Measurements from ENCODE around the gene LRP1B. TPM values are rescaled to one million over a fixed set of nuclear protein-coding genes. Genes with fewer than 3 reads are reported as not detected.

LRP1B gene
- total RNA-seq, 4 donors from 2014 or later: 0.85 to 3.3 (median 1.1) TPM; not detected in 1

- no peak for TF ChIP-seq POLR2A (IDR thresholded peaks at IDR 0.05)
- TF ChIP-seq, protein P1, sequence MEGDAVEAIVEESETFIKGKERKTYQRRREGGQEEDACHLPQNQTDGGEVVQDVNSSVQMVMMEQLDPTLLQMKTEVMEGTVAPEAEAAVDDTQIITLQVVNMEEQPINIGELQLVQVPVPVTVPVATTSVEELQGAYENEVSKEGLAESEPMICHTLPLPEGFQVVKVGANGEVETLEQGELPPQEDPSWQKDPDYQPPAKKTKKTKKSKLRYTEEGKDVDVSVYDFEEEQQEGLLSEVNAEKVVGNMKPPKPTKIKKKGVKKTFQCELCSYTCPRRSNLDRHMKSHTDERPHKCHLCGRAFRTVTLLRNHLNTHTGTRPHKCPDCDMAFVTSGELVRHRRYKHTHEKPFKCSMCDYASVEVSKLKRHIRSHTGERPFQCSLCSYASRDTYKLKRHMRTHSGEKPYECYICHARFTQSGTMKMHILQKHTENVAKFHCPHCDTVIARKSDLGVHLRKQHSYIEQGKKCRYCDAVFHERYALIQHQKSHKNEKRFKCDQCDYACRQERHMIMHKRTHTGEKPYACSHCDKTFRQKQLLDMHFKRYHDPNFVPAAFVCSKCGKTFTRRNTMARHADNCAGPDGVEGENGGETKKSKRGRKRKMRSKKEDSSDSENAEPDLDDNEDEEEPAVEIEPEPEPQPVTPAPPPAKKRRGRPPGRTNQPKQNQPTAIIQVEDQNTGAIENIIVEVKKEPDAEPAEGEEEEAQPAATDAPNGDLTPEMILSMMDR (IDR thresholded peaks at IDR 0.05): no peak
- DNase-seq: no peak
- H3K9me3 ChIP-seq: no peaks in the 10 kb centered on the region
- H3K27ac ChIP-seq: no peak overlapping the region
- H3K36me3 ChIP-seq: no peaks in the 10 kb centered on the region
- H3K4me1 ChIP-seq: no peaks in the 10 kb centered on the region
- H3K4me3 ChIP-seq: no peak overlapping the region
- H3K27me3 ChIP-seq: no peaks in the 10 kb centered on the region
Observed at GRCh38 chr2:141151611-141152286, 979.1 kb downstream of the LRP1B start.

DNA sequence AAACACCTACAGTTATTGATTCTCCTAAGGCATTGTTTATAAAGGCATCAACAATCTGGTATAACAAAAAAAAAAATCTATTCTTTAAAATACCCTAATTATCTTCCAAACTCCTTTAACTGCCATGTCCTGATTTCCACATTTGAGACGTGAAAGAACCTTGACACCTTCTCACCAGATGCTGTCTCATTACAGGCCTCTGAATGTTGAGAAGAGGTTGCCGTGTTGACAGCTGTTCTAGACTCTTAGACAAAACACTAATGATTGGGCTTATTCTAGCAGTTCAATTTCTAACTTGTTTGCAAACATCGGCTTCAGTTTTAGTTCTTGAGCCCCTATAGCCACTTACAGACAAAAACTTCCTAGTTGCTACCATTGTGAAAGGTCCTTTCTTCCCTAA is 988.8 kb downstream of the LRP1B start:
- no peaks in the 10 kb centered on the region for H3K27me3 ChIP-seq
- no peak for DNase-seq
- no peak overlapping the region for H3K27ac ChIP-seq
- H3K9me3 ChIP-seq: no peaks in the 10 kb centered on the region
- H3K4me3 ChIP-seq: no peak overlapping the region
- H3K36me3 ChIP-seq: no peaks in the 10 kb centered on the region
- no peaks in the 10 kb centered on the region for H3K4me1 ChIP-seq
- TF ChIP-seq, protein P1 (IDR thresholded peaks at IDR 0.05): no peak
- no peak for TF ChIP-seq POLR2A (IDR thresholded peaks at IDR 0.05)

DNA sequence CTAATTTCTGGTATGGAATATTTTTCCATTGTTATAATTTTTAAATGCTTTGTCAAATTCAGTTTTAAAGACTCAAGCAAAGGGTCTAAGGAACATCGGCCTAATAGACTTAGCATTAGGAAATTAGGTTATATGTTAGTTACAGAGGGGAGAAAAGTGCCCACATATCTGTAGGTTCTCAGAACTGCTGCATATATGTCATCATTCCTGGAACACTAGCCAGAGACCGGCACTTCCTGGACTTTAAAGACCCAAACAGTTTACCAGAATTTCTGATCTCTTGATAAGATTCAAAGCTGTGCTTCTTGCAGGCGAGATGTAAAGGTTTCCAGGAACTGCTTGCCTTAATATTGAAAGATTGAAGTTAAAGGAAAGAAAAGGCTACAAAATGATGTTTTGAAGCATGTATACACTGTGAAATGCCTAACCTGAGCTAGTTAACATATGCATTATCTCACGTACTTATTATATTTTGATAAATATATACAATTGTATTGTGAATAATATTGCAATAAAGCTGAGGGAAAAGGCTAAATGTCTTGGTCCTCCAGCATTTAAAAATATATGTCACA is 993.6 kb downstream of the LRP1B start:
- no peak for DNase-seq
- Histone ChIP-seq H3K4me1 (no peaks in the 10 kb centered on the region), H3K9me3 (no peaks in the 10 kb centered on the region), H3K4me3 (no peak overlapping the region), H3K27me3 (no peaks in the 10 kb centered on the region), H3K27ac (no peak overlapping the region), H3K36me3 (no peaks in the 10 kb centered on the region)
- no peak for TF ChIP-seq POLR2A (IDR thresholded peaks at IDR 0.05)
- TF ChIP-seq, protein P1 (IDR thresholded peaks at IDR 0.05): no peak

DNA sequence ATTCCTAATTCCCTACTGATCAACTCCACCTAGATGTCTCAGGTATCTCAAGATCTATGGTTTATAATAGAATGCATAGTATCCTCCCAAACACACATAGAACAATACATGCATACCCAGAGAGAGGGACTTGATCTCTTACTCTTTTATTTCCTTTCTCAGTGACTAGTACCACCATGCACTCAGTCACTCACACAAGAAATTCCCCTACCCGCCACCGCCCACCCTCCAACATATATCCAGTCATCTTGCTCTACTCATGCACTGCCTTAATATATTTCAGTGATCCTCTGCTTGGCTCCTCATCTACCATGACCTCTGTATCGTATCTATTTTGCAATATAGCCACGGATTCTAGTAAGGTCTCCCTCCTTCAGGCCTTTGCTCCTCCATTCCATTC is 996.9 kb downstream of the LRP1B start:
- no peak for TF ChIP-seq POLR2A (IDR thresholded peaks at IDR 0.05)
- TF ChIP-seq, protein P1 (IDR thresholded peaks at IDR 0.05): no peak
- no peak overlapping the region for H3K27ac ChIP-seq
- H3K4me1 ChIP-seq: no peaks in the 10 kb centered on the region
- H3K9me3 ChIP-seq: no peaks in the 10 kb centered on the region
- H3K4me3 ChIP-seq: no peak overlapping the region
- DNase-seq: no peak
- H3K27me3 ChIP-seq: no peaks in the 10 kb centered on the region
- H3K36me3 ChIP-seq: no peaks in the 10 kb centered on the region

DNA sequence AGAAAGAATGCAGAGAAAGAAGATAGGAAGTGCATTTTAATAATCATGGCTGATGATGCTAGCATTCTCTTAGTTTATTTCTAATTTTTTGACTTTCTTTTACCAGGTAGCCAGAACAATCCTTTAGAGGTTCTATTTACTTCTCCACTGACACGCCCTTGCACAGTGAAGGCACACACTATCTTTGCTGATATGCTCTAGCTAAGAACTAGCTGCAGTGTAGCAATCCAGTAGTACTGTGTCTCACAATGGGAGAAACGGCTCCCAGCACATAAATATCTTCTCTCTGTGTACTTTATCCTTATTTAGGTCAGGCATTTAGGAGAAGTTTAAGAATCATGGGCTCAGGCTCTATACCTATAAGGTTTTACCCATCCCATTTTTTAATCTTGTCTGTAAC is 1005.4 kb downstream of the LRP1B start:
- H3K27me3 ChIP-seq: no peaks in the 10 kb centered on the region
- TF ChIP-seq POLR2A (IDR thresholded peaks at IDR 0.05): no peak
- TF ChIP-seq, protein P1 (IDR thresholded peaks at IDR 0.05): no peak
- no peak for DNase-seq
- H3K4me3 ChIP-seq: no peak overlapping the region
- no peaks in the 10 kb centered on the region for H3K9me3 ChIP-seq
- no peak overlapping the region for H3K27ac ChIP-seq
- no peaks in the 10 kb centered on the region for H3K4me1 ChIP-seq
- no peaks in the 10 kb centered on the region for H3K36me3 ChIP-seq

All from Peyer's patch (tissue), 4 donors.